ENCODE results near the gene RORC. TPM values are rescaled to one million over a fixed set of nuclear protein-coding genes. Genes with fewer than 3 reads are reported as not detected.

Gene RORC
- polyA plus RNA-seq, 1 of the 3 experiments (the other 2 are of a cell fraction): not detected

DNA sequence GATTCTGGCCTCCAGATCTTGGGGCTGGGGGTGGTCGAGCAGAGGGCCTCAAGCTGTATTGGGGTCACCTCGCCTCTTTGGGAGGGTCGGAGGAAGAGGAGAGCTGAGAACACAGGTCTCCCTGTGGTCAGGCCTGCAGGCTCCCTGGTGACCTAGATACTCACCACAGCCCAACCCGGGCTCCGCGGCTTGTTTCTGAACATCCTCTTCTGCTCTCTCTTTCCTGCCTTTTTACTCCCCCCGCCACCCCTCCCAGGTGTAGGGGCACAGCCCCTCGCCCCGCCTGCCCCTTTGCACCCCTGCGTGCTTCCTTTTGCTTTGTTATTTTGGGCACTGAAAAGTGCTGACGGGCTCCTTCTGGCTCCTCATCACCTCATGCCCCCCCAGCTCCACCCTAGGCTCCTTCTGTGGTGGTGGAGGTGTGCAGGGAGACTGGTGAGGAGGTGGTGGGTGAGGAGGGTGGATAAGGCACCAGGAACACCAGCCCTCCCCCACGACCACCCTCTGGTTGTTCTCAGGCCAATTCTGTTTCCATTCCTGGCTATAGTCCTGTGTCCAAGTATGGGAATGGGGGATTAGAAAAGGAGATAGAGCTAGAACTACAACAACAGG is 15.8 kb downstream of the RORC start:
- H4K20me1 ChIP-seq (ENCODE audit: insufficient read depth): no peaks in the 10 kb centered on the region
- peaks cover 0 to 22% of the 10 kb centered on the region in 2 experiments; a peak in 2 of 4 replicates for H3K4me1 ChIP-seq (ENCODE audit: control insufficient read depth in 1 of 2, insufficient read depth in 2 of 2, low read depth in 1 of 2, low read length in 1 of 2)
- no peak overlapping the region for H3K9ac ChIP-seq
- H3K9me2 ChIP-seq: no peaks in the 10 kb centered on the region
- H3K27me3 ChIP-seq (ENCODE audit: insufficient read depth): peaks cover 18% of the 10 kb centered on the region; the same call in 1 of the 2 replicates
- no peaks in the 10 kb centered on the region for H3K9me3 ChIP-seq
- ChIA-PET POLR2A (interaction anchor here (1.0 kb wide), 1 partner anchor 53 kb away, joined by 4 read pairs; the partner anchor contains the start of gene MRPL9), CTCF (interaction anchor here (1.0 to 2.2 kb wide), 6 partner anchors 16 to 222 kb away, joined by 3 to 9 read pairs (median 4); no protein-coding TSS in a partner anchor)
- H3K79me2 ChIP-seq (ENCODE audit: insufficient read depth): no peaks in the 10 kb centered on the region
- H3F3A ChIP-seq (replicated peaks; ENCODE audit: insufficient read depth): no peaks in the 10 kb centered on the region
- WGBS (ENCODE audit: low lambda C conversion rate): 45% methylated on average over 11 of the region's 12 CpGs
- no peak overlapping the region for H3K4me2 ChIP-seq
- no peaks in the 10 kb centered on the region for H3K36me3 ChIP-seq (replicated peaks in 1 of 2; ENCODE audit: control insufficient read depth in 1 of 2, insufficient read depth in 2 of 2, low read length in 1 of 2)
- no peak overlapping the region for H3K4me3 ChIP-seq (ENCODE audit: low read depth in 2 of 2, low read length in 1 of 2)
- no peak for TF ChIP-seq EZH2phosphoT487 (IDR thresholded peaks at IDR 0.05; ENCODE audit: borderline replicate concordance, low read depth)
- no peak for TF ChIP-seq MEF2A (IDR thresholded peaks at IDR 0.05; ENCODE audit: borderline replicate concordance, low read depth)
- TF ChIP-seq SIN3A (IDR thresholded peaks at IDR 0.05; ENCODE audit: borderline replicate concordance, low read depth, low read length): no peak
- no peak for TF ChIP-seq RXRA (IDR thresholded peaks at IDR 0.05; ENCODE audit: borderline replicate concordance, low read depth)
- TF ChIP-seq FOXM1 (IDR thresholded peaks at IDR 0.05; ENCODE audit: low read depth): no peak
- TF ChIP-seq EP300 (IDR thresholded peaks at IDR 0.05; ENCODE audit: borderline replicate concordance in 1 of 2, low read depth in 1 of 2, low read length in 1 of 2): no peak
- TF ChIP-seq, protein P1, sequence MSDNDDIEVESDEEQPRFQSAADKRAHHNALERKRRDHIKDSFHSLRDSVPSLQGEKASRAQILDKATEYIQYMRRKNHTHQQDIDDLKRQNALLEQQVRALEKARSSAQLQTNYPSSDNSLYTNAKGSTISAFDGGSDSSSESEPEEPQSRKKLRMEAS (IDR thresholded peaks at IDR 0.05; ENCODE audit: low read depth): no peak
- no peak for TF ChIP-seq FOXJ3 (CRISPR knock-in tag; IDR thresholded peaks at IDR 0.05)
- no peak for TF ChIP-seq NRF1 (IDR thresholded peaks at IDR 0.05; ENCODE audit: low read depth, low read length)
- TF ChIP-seq, protein P2, sequence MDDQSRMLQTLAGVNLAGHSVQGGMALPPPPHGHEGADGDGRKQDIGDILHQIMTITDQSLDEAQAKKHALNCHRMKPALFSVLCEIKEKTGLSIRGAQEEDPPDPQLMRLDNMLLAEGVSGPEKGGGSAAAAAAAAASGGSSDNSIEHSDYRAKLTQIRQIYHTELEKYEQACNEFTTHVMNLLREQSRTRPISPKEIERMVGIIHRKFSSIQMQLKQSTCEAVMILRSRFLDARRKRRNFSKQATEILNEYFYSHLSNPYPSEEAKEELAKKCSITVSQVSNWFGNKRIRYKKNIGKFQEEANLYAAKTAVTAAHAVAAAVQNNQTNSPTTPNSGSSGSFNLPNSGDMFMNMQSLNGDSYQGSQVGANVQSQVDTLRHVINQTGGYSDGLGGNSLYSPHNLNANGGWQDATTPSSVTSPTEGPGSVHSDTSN (IDR thresholded peaks at IDR 0.05): no peak
- TF ChIP-seq, protein P3, sequence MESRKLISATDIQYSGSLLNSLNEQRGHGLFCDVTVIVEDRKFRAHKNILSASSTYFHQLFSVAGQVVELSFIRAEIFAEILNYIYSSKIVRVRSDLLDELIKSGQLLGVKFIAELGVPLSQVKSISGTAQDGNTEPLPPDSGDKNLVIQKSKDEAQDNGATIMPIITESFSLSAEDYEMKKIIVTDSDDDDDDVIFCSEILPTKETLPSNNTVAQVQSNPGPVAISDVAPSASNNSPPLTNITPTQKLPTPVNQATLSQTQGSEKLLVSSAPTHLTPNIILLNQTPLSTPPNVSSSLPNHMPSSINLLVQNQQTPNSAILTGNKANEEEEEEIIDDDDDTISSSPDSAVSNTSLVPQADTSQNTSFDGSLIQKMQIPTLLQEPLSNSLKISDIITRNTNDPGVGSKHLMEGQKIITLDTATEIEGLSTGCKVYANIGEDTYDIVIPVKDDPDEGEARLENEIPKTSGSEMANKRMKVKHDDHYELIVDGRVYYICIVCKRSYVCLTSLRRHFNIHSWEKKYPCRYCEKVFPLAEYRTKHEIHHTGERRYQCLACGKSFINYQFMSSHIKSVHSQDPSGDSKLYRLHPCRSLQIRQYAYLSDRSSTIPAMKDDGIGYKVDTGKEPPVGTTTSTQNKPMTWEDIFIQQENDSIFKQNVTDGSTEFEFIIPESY (IDR thresholded peaks at IDR 0.05; ENCODE audit: borderline replicate concordance, low read depth): no peak
- TF ChIP-seq, protein P4, sequence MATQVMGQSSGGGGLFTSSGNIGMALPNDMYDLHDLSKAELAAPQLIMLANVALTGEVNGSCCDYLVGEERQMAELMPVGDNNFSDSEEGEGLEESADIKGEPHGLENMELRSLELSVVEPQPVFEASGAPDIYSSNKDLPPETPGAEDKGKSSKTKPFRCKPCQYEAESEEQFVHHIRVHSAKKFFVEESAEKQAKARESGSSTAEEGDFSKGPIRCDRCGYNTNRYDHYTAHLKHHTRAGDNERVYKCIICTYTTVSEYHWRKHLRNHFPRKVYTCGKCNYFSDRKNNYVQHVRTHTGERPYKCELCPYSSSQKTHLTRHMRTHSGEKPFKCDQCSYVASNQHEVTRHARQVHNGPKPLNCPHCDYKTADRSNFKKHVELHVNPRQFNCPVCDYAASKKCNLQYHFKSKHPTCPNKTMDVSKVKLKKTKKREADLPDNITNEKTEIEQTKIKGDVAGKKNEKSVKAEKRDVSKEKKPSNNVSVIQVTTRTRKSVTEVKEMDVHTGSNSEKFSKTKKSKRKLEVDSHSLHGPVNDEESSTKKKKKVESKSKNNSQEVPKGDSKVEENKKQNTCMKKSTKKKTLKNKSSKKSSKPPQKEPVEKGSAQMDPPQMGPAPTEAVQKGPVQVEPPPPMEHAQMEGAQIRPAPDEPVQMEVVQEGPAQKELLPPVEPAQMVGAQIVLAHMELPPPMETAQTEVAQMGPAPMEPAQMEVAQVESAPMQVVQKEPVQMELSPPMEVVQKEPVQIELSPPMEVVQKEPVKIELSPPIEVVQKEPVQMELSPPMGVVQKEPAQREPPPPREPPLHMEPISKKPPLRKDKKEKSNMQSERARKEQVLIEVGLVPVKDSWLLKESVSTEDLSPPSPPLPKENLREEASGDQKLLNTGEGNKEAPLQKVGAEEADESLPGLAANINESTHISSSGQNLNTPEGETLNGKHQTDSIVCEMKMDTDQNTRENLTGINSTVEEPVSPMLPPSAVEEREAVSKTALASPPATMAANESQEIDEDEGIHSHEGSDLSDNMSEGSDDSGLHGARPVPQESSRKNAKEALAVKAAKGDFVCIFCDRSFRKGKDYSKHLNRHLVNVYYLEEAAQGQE (IDR thresholded peaks at IDR 0.05; ENCODE audit: low read depth, low read length): no peak
- no peak for TF ChIP-seq TAF1 (IDR thresholded peaks at IDR 0.05; ENCODE audit: borderline replicate concordance, low read depth, low read length)
- TF ChIP-seq POLR2AphosphoS5 (IDR thresholded peaks at IDR 0.05; ENCODE audit: low read depth, low read length): no peak
- TF ChIP-seq GATA2 (CRISPR knock-in tag; IDR thresholded peaks at IDR 0.05): no peak
- TF ChIP-seq FOSL2 (IDR thresholded peaks at IDR 0.05; ENCODE audit: borderline replicate concordance, low read depth): no peak
- TF ChIP-seq TEAD4 (IDR thresholded peaks at IDR 0.05; ENCODE audit: borderline replicate concordance, insufficient read depth): no peak
- TF ChIP-seq, protein P5, sequence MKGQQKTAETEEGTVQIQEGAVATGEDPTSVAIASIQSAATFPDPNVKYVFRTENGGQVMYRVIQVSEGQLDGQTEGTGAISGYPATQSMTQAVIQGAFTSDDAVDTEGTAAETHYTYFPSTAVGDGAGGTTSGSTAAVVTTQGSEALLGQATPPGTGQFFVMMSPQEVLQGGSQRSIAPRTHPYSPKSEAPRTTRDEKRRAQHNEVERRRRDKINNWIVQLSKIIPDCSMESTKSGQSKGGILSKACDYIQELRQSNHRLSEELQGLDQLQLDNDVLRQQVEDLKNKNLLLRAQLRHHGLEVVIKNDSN (IDR thresholded peaks at IDR 0.05; ENCODE audit: borderline replicate concordance, low read depth): no peak
- no peak overlapping the region for H3K27ac ChIP-seq (ENCODE audit: low read depth in 2 of 2, low read length in 1 of 2)
- no peak for DNase-seq
- H2AFZ ChIP-seq (ENCODE audit: low read depth): no peak overlapping the region

Measured in SK-N-SH (cell line).